Measurements from ENCODE around the gene CLDN20.

Gene CLDN20

GRCh38 chr6:155256122-155256795, 7.6 kb upstream of the CLDN20 start:
- Histone ChIP-seq H3K4me3 (ENCODE audit: low read length) (no peak overlapping the region), H3K27ac (ENCODE audit: low read length) (no peak overlapping the region), H3K36me3 (ENCODE audit: control insufficient read depth, insufficient read depth, low read length) (peaks cover 11% of the 10 kb centered on the region), H3K27me3 (ENCODE audit: control insufficient read depth, insufficient read depth, low read length) (no peaks in the 10 kb centered on the region), H3K9me3 (ENCODE audit: control insufficient read depth, insufficient read depth, low read length) (no peaks in the 10 kb centered on the region), H3K4me1 (ENCODE audit: control insufficient read depth, insufficient read depth, low read length) (peaks cover 2% of the 10 kb centered on the region)
- no CpG with 5 or more reads among the region's 13 CpGs for WGBS (ENCODE audit: insufficient coverage, insufficient read length)
- DNase-seq (ENCODE audit: low read depth, low spot score), result no peak

- WGBS (ENCODE audit: insufficient coverage, insufficient read length), result no CpG with 5 or more reads among the region's 9 CpGs
- H3K27me3 ChIP-seq (ENCODE audit: control insufficient read depth, insufficient read depth, low read length), result no peaks in the 10 kb centered on the region
- H3K36me3 ChIP-seq (ENCODE audit: control insufficient read depth, insufficient read depth, low read length), result peaks cover 11% of the 10 kb centered on the region
- peaks cover 2% of the 10 kb centered on the region for H3K4me1 ChIP-seq (ENCODE audit: control insufficient read depth, insufficient read depth, low read length)
- no peak for DNase-seq (ENCODE audit: low read depth, low spot score)
- no peaks in the 10 kb centered on the region for H3K9me3 ChIP-seq (ENCODE audit: control insufficient read depth, insufficient read depth, low read length)
- H3K27ac ChIP-seq (ENCODE audit: low read length), result no peak overlapping the region
- no peak overlapping the region for H3K4me3 ChIP-seq (ENCODE audit: low read length)
These were observed 6.0 kb upstream of the CLDN20 start for GRCh38 chr6:155257796-155258195.

DNA sequence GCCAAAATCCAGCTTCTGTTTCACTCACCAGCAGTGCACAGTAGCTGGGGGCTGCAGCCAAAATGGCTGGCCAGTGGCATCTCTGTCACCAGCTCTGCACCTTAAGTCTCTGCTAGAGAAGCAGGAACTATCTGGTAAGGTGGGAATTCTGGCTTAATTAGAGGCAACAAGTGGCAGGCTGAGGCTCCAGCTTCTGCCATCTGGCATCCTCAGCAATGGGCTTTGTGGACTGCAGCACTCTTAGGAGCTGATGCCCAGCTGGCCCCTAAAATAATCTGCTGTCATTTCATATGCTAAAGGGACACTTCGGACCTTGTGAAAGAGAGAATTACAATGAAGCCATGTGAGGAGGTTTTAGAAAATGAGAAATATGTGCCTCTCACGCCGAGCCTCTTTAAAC, 4.6 kb upstream of the CLDN20 start:
- Histone ChIP-seq H3K9me3 (ENCODE audit: control insufficient read depth, insufficient read depth, low read length) (no peaks in the 10 kb centered on the region), H3K27me3 (ENCODE audit: control insufficient read depth, insufficient read depth, low read length) (no peaks in the 10 kb centered on the region), H3K4me3 (ENCODE audit: low read length) (no peak overlapping the region), H3K36me3 (ENCODE audit: control insufficient read depth, insufficient read depth, low read length) (peaks cover 11% of the 10 kb centered on the region), H3K27ac (ENCODE audit: low read length) (no peak overlapping the region), H3K4me1 (ENCODE audit: control insufficient read depth, insufficient read depth, low read length) (no peaks in the 10 kb centered on the region)
- no CpG with 5 or more reads among the region's 3 CpGs for WGBS (ENCODE audit: insufficient coverage, insufficient read length)
- DNase-seq (ENCODE audit: low read depth, low spot score), result no peak

GRCh38 chr6:155259897-155260296, 3.9 kb upstream of the CLDN20 start:
- no CpG with 5 or more reads among the region's 5 CpGs for WGBS (ENCODE audit: insufficient coverage, insufficient read length)
- Histone ChIP-seq H3K9me3 (ENCODE audit: control insufficient read depth, insufficient read depth, low read length) (no peaks in the 10 kb centered on the region), H3K4me3 (ENCODE audit: low read length) (no peak overlapping the region), H3K36me3 (ENCODE audit: control insufficient read depth, insufficient read depth, low read length) (peaks cover 11% of the 10 kb centered on the region), H3K4me1 (ENCODE audit: control insufficient read depth, insufficient read depth, low read length) (no peaks in the 10 kb centered on the region), H3K27ac (ENCODE audit: low read length) (no peak overlapping the region), H3K27me3 (ENCODE audit: control insufficient read depth, insufficient read depth, low read length) (no peaks in the 10 kb centered on the region)
- no peak for DNase-seq (ENCODE audit: low read depth, low spot score)

DNA sequence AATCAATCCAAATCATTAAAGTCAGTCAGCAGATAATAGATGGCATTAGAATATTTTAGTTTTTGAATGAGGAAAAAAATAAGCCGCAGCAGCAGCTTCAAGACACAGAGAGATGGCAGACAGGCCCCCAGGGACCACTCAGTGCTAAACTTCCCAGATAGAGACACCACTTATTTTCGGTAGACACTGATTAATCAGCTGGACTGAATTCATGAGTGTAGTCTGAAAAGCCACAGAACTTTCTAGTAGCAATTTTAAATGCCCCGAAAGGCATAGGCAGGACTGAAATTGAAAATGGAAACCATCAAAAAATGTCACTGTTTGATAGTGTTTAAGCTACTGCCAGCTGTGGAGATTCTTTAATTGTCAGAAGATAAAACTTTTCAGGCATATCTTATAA, 3.1 kb upstream of the CLDN20 start:
- H3K4me3 ChIP-seq (ENCODE audit: low read length), result no peak overlapping the region
- H3K9me3 ChIP-seq (ENCODE audit: control insufficient read depth, insufficient read depth, low read length), result no peaks in the 10 kb centered on the region
- no peaks in the 10 kb centered on the region for H3K4me1 ChIP-seq (ENCODE audit: control insufficient read depth, insufficient read depth, low read length)
- no peak overlapping the region for H3K27ac ChIP-seq (ENCODE audit: low read length)
- no peak for DNase-seq (ENCODE audit: low read depth, low spot score)
- WGBS (ENCODE audit: insufficient coverage, insufficient read length), result no CpG with 5 or more reads among the region's 3 CpGs
- no peaks in the 10 kb centered on the region for H3K27me3 ChIP-seq (ENCODE audit: control insufficient read depth, insufficient read depth, low read length)
- H3K36me3 ChIP-seq (ENCODE audit: control insufficient read depth, insufficient read depth, low read length), result peaks cover 11% of the 10 kb centered on the region

GRCh38 chr6:155261111-155261900, 2.5 kb upstream of the CLDN20 start:
- Histone ChIP-seq H3K27ac (ENCODE audit: low read length) (no peak overlapping the region), H3K36me3 (ENCODE audit: control insufficient read depth, insufficient read depth, low read length) (peaks cover 11% of the 10 kb centered on the region), H3K4me3 (ENCODE audit: low read length) (no peak overlapping the region), H3K9me3 (ENCODE audit: control insufficient read depth, insufficient read depth, low read length) (no peaks in the 10 kb centered on the region), H3K27me3 (ENCODE audit: control insufficient read depth, insufficient read depth, low read length) (no peaks in the 10 kb centered on the region), H3K4me1 (ENCODE audit: control insufficient read depth, insufficient read depth, low read length) (no peaks in the 10 kb centered on the region)
- peak; percentile 47 for DNase-seq (ENCODE audit: low read depth, low spot score)
- no CpG with 5 or more reads among the region's 11 CpGs for WGBS (ENCODE audit: insufficient coverage, insufficient read length)

- Histone ChIP-seq H3K9me3 (ENCODE audit: control insufficient read depth, insufficient read depth, low read length) (no peaks in the 10 kb centered on the region), H3K27me3 (ENCODE audit: control insufficient read depth, insufficient read depth, low read length) (no peaks in the 10 kb centered on the region), H3K4me1 (ENCODE audit: control insufficient read depth, insufficient read depth, low read length) (no peaks in the 10 kb centered on the region), H3K4me3 (ENCODE audit: low read length) (no peak overlapping the region), H3K36me3 (ENCODE audit: control insufficient read depth, insufficient read depth, low read length) (peaks cover 5% of the 10 kb centered on the region; the same call in 1 of the 2 replicates), H3K27ac (ENCODE audit: low read length) (no peak overlapping the region)
- WGBS (ENCODE audit: insufficient coverage, insufficient read length), result no CpG with 5 or more reads among the region's 4 CpGs
- no peak for DNase-seq (ENCODE audit: low read depth, low spot score)
These were observed 1.2 kb upstream of the CLDN20 start for GRCh38 chr6:155262655-155263054.

DNA sequence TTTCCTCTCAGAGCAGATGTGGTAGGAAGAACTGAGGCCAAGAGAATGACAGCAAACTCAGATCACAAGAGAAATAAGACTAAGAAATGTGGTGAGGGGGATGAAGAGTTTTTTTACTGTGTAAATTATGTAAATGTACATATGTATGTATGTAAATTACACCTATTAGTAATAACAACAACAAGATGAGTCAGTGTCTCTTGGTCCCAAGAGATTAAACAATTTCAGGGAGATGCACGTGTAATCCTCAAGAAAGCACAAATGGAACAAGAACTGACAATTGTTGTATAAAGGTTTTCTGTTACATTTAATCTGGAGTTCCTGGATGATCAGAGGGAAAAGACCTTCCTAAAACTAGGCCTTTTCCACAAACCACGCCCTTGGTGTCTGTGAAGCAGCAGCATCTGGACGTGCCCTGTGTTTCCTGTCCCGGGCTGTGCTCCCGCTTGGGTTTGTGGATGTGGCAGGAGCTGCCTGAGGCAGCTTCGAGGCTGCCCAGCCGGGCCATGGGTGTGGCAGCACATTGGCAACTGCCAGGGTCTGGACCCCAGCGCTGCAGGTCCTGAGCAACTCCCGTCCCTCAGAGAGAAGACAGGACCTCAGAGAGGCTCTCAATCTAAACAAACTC, 994 bp downstream of the CLDN20 start:
- H3K27ac ChIP-seq (ENCODE audit: low read length), result no peak overlapping the region
- H3K27me3 ChIP-seq (ENCODE audit: control insufficient read depth, insufficient read depth, low read length), result no peaks in the 10 kb centered on the region
- H3K4me1 ChIP-seq (ENCODE audit: control insufficient read depth, insufficient read depth, low read length), result no peaks in the 10 kb centered on the region
- H3K9me3 ChIP-seq (ENCODE audit: control insufficient read depth, insufficient read depth, low read length), result no peaks in the 10 kb centered on the region
- no peak overlapping the region for H3K4me3 ChIP-seq (ENCODE audit: low read length)
- no peak for DNase-seq (ENCODE audit: low read depth, low spot score)
- no peaks in the 10 kb centered on the region; the same call in 1 of the 2 replicates for H3K36me3 ChIP-seq (ENCODE audit: control insufficient read depth, insufficient read depth, low read length)
- no CpG with 5 or more reads among the region's 9 CpGs for WGBS (ENCODE audit: insufficient coverage, insufficient read length)

GRCh38 chr6:155265843-155266535, 2.2 kb downstream of the CLDN20 start:
- Histone ChIP-seq H3K4me3 (ENCODE audit: low read length) (no peak overlapping the region), H3K27ac (ENCODE audit: low read length) (no peak overlapping the region), H3K4me1 (ENCODE audit: control insufficient read depth, insufficient read depth, low read length) (no peaks in the 10 kb centered on the region), H3K9me3 (ENCODE audit: control insufficient read depth, insufficient read depth, low read length) (no peaks in the 10 kb centered on the region), H3K27me3 (ENCODE audit: control insufficient read depth, insufficient read depth, low read length) (no peaks in the 10 kb centered on the region), H3K36me3 (ENCODE audit: control insufficient read depth, insufficient read depth, low read length) (no peaks in the 10 kb centered on the region; the same call in 1 of the 2 replicates)
- no peak for DNase-seq (ENCODE audit: low read depth, low spot score)
- no CpG with 5 or more reads among the region's 4 CpGs for WGBS (ENCODE audit: insufficient coverage, insufficient read length)

DNA sequence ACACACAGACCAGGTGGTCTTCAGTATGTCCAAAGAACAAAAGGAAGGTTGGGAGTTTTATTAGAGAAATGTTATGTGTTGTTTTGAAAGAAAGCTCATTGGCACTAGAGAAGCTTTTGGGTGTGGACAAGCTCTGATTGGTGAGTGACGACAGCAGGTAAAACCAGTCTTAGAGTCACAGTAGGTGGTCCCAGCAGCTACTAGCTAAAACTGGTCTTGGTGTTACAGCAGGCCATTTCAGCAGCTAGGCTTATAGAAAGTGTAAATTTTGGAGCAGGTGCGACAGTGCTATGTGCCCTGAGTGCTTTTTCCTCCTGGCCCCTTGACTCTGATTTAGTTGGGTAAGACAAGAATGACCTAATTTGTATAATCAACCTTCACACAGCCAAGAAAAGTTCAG, 3.6 kb downstream of the CLDN20 start:
- no CpG with 5 or more reads among the region's 2 CpGs for WGBS (ENCODE audit: insufficient coverage, insufficient read length)
- Histone ChIP-seq H3K4me3 (ENCODE audit: low read length) (no peak overlapping the region), H3K9me3 (ENCODE audit: control insufficient read depth, insufficient read depth, low read length) (no peaks in the 10 kb centered on the region), H3K4me1 (ENCODE audit: control insufficient read depth, insufficient read depth, low read length) (no peaks in the 10 kb centered on the region), H3K27me3 (ENCODE audit: control insufficient read depth, insufficient read depth, low read length) (no peaks in the 10 kb centered on the region), H3K27ac (ENCODE audit: low read length) (no peak overlapping the region), H3K36me3 (ENCODE audit: control insufficient read depth, insufficient read depth, low read length) (no peaks in the 10 kb centered on the region; the same call in 1 of the 2 replicates)
- DNase-seq (ENCODE audit: low read depth, low spot score), result no peak
